Measurements from ENCODE around the gene GTF3C4.
"Not testable (repeated sequence)": the region's sequence is repeated elsewhere in the genome, so short reads cannot be mapped to it uniquely, and the experiment has no call there.

GTF3C4 gene

DNA sequence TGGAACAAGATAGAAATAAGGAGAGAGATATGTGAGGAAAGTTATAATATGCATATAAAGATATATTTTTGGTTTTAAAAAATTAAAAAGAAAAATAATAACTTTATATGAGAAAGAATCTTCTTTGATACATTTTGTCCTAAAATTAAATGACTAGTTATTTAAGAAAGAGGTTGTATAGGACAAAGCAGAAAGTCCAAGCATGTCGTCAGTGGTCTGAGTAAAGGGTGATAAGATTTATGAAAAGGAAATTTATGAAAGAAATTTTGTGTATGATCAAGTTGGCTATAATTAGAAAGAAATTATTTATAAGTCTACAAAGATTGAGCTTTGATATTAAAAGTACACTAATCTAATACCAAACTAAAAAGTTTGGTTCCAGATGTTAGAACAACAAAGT, 32.0 kb downstream of the GTF3C4 start:
- no peak for DNase-seq

DNA sequence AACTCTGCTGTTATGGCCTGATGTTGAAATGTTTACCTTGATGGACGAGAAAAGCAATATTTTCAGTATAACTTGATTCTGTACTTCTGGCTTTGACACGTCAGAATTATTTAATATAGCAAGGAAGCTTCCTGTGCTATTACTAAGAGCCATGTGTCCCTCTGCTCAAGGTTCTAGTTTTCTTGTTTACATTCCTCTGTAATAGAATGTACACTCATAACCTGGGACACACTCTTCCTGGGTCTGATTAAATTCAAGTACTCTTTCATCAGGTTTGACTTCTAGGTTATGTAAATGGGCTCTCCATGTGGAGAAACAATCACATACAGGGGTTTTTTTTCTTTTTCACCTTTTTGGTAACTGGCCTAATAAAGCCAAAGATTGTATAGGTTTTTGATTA, 33.1 kb downstream of the GTF3C4 start:
- no peak for DNase-seq

DNA sequence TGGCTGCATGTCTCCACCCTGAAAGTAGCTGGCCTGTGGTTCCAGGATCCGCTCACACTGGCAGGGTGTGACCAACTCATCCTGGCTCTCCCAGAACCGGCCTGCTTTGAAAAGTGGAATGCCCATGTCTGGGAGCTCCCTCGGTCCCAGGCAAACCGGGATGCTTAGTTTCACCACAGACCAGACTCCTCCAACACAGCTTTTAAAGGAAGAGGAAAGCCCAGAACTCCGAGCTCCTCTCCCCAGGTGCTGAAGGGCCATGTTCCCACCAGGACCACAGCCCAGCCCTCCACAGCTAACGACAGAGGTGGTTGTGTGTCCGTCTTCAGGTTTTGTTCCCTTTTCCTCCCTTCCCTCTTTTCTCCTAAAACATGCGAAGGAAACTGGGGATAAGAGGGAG, 38.0 kb downstream of the GTF3C4 start:
- no peak for DNase-seq

DNA sequence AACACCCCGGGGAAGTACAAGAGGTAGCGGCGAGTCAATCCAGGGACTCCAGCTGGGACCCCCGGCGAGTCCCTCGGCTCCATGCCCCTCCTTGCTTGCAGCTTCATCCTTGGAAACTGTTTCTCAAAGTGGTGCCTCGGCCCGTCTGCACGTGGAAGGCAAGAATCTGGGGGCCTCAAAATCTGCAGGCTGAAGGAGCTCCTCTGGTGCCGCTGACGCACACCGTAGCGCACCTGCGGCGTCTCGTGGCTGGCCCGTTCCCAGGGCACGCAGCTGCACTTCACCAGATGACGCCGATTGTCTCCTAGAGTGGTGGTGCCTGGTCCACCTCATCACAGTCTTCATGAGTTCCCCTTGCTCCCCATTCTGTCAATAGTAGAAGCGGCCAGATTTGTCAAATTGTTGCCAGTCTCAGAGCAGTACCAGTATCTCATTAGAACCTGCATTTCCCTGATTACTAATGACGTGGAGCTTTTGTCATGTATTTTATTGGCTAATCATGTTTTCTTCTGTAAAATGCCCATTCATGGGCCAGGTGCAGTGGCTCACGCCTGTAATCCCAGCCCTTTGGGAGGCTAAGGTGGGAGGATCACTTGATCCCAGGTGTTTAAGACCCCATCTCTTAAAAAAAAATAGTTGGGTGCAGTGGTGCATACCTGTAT, 38.6 kb downstream of the GTF3C4 start:
- no peak for DNase-seq

DNA sequence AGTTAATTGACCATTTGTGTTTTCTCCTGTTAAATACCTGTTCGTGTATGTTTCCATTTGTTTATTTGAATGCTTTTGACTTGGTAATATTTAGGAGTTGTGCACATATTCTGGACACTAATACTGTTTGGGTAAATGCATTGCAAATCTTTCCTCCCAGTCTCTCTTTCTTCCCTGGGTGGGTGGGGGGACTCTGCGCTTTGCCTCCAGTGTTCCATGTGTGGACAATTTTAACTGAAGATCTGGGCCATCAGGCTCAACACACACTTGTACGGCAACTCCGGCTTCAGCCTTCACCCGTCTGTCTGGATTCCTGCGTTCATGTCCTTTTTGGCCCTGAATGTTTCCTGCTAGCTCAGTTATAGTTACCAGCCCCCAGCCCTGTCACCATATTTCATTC, 40.1 kb downstream of the GTF3C4 start:
- DNase-seq = no peak

DNA sequence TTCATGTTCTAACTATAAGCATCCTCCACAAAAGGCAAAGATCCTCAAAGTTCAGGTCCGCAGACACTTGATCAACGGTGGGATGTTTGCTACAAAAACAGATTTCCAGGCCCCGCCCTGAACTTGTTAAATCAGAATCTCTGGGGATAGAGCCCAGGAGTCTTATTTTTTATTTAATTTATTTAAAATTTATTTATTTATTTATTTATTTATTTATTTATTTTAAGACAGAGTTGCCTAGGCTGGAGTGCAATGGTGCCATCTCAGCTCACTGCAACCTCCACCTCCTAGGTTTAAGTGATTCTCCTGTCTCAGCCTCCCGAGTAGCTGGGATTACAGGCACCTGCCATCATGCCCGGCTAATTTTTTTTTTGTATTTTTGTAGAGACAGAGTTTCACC, 40.9 kb downstream of the GTF3C4 start:
- DNase-seq = not testable (repeated sequence)

DNA sequence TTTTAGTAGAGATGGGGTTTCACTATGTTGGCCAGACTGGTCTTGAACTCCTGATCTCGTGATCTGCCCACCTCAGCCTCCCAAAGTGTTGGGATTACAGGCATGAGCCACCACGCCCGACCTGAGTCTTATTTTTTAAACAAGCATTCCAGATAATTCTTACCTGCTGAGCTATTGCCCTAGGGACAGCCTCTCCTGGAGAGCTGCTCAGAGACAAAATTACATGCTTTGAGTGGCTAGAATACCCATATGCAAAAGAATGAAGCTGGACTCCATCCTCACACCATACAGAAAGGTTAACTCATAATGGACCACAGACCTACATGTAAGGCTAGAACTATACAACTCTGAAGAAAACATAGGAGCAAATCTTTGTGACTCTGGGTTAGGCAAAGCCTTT, 41.6 kb downstream of the GTF3C4 start:
- no peak for DNase-seq

DNA sequence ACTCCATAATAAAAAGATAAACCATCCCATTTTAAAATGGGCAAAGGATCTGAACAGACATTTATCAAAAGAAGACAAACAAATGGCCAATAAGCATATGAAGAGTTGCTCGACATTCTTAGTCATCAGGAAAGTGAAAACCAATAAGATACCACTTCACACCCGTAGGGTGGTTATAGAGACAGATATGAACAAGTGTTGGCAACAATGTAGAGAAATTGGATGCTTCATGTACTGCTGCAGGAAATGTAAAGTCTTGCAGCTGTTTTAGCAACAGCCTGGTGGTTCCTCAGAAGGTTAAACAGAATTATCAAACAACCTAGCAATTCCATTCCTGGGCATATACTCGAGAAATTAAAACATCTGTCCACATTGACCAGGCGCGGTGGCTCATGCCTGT, 42.5 kb downstream of the GTF3C4 start:
- DNase-seq = no peak

DNA sequence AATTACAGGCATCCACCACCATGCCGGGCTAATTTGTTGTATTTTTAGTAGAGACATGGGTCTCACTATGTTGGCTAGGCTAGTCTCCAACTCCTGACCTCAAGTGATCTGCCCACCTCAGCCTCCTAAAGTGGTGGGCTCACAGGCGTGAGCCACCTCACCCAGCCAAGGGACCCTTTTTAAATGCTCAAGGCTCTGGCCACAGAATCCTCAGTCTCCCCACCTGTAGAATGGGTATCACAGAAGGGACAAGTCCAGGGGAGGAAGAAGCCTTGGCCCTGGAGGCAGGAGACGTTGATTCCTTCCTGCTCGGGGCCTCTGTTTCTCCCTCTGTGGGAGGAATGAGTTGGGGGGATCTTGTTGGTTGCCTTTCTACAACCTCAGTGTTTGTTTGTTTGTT, 45.7 kb downstream of the GTF3C4 start:
- no peak for DNase-seq

DNA sequence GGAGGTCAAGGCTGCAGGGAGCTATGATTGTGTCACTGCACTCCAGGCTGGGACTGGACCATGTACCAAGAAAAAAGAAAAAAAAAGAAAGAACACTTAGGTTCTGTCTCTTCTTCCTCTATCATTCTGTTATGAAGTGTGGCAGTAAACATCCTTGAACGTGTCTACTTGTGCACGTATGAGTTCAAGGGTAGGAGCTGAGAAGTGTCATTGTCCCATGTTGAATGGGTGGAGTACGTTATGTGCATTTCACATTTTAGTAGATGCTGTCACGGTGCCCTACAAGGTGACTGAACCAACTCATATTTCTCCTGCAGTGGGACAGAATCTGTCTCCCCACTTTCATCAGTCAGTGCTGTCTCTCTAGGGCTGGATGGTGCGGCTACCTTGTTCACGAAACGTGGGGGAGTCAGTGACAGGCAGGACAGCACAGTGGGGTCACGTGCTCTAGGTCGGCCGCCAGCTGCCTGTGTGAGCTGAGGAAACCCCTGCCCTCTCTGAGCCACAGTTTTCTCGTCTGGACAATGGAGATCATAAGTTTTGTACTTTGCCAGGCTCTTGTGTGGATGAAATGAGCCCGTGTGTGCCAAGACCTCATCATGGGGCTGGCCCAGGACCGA, 47.2 kb downstream of the GTF3C4 start:
- no peak for DNase-seq

DNA sequence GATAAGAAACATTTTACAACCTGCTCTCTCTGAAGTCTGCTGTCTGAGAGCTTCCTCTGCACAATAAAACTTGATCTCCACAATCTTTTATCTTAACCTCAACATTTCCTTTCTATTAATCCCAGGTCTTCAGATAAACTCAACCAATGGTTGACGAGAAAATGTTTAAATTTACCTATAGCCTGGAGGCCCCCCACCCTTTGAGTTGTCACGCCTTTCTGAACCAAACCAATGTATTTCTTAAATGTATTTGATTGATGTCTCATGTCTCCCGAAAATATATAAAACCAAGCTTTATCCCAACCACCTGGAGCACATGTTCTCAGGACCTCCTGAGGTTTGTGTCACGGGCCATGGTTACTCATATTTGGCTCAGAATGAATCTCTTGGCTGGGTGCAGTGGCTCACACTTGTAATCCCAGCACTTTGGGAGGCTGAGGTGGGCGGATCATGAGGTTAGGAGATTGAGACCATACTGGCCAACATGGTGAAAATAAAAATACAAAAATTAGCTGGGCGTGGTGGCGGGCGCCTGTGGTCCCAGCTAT, 48.2 kb downstream of the GTF3C4 start:
- DNase-seq = not testable (repeated sequence)

DNA sequence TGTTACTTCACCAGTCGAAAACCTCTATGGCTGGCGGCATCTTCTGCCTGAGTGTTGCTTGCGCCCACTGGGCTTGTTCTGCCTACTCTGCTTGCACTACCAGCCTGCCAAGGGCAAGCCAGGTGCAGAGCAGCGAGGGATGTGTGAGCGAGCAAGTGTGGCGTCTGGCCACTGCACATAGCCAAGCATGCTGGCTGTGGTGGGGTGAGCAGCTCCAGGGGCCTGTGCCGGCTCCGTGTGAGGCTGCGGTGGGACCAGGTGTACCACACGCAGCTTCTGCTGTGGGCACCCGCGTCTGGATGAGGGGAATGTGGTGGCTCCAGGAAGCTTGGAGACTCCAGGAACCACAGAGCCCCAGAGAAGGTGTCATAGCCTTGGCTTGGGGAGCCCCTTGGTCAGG, 51.4 kb downstream of the GTF3C4 start:
- DNase-seq = no peak

DNA sequence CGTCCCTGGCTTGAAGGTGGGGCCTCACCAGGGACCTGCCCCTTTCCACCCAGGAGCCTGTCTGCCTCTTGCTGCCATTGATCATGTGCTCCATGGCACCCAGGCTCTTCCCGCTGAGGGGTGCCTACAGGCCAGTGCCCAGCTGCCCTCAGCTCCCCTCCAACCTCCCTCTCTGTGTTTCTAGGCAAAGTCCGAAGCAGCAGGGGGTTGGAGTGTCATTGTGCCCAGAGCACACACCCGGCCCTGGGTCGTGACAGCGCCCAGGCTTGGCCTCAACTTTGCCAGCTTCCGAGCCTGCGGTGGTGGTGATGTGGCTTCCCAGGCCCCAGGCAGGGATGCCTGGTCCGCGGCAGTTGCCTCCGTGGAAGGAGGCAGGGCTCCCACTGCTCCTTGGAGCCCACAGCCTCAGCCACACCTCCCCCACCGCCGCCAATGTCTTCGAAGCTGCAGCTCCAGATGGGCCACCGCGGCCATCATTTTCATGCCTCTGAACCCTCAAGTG, 52.4 kb downstream of the GTF3C4 start:
- no peak for DNase-seq

DNA sequence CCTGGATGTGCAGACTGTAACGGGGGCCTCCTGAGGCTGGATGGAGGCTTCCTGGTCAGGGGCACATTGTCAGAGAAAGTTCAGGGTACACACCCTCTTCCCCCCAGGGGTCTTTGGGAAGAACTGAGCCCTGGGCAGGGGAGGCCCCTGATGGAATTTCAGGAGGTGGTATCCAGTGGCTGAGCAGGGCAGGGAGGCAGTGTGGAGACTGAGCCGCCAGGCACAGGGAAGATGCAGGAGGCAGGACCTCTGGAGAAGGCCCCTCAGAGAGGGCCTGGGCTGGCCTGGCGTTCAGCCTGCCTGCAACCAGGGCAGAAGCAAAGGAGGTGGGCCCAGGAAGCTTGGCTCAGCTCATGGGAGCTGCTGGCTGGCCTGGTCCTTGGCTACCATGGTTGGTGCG, 53.5 kb downstream of the GTF3C4 start:
- no peak for DNase-seq

DNA sequence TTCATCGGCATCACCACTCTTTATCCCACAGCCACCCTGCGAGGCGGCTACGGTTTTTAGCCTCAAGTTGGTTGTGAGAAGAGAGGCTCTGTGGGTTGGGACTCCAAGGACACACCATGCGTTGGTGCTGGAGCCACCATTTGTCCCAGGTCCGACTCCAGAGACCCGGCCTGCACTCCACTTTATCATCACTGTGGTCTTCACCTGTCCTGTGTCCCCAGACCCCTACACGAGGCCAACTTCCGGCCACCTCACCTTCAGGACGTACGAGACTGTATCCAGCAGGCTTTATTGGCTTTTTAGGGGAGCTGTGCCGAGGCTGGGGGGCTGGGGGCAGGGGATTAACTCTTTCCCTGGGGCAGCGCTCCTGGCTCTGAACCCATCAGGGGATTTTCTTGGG, 55.0 kb downstream of the GTF3C4 start:
- DNase-seq = no peak

DNA sequence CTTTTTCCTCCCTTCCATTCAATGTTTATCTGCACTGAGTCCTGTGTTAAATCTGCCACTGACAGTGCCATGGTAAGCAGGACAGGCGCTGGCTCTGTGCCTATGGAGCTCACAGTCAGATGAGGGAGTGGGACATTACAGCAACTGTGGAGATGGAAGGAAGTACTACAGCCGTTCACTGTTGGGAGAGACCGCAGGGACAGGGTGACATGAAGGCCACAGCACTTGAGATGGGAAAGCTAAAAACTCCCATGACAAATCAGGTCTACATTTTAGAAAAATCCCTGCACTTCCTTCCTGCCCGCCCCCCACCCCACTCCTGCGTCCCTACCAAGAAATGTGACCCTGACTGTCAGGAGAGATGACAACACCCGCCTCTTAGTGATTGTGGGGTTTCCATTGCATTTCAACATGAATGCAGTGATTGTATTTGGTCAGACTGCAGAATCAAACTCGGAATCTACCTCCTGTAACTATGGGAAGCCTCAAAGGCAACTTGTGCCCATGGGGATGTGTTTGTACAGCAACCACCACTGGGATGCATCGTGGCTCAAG, 56.4 kb downstream of the GTF3C4 start:
- no peak for DNase-seq

DNA sequence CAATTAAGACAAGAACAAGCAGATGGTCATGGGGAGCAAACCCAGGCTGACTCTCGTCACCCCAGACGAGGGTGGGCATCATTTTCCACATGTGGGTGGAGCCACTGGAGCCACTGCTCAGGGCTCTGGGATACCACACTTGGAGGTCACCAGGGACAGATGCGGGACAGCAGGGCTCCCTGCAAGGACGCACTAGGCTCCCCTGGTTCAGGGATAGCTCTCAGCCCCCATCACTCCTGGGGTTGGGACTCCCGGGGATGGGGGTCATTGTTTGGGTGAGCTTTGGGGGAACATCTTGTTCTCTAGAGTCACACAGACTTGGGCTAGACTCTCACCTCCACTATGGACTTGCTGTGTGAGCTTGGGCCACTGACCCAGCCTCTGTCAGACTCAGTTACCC, 57.8 kb downstream of the GTF3C4 start:
- no peak for DNase-seq

DNA sequence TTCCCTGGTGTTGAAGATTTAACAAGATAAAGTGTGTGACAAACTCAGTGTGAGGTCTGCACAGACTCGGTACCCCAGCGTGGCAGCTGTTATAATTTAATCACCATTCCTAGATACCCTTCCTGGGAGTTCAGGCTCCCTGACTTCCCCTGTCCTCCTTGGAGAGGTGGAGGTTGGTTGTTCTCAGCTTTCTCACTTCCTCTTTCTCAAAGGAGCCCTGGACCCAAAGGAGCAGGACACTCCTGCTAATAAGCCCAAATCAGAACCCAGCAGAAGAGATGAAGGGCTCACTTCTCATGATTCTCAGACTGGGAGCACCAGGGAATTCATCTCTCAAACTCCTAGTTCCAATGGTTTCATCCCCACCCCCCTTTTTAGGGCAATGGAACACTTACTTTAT, 58.2 kb downstream of the GTF3C4 start:
- DNase-seq = no peak

DNA sequence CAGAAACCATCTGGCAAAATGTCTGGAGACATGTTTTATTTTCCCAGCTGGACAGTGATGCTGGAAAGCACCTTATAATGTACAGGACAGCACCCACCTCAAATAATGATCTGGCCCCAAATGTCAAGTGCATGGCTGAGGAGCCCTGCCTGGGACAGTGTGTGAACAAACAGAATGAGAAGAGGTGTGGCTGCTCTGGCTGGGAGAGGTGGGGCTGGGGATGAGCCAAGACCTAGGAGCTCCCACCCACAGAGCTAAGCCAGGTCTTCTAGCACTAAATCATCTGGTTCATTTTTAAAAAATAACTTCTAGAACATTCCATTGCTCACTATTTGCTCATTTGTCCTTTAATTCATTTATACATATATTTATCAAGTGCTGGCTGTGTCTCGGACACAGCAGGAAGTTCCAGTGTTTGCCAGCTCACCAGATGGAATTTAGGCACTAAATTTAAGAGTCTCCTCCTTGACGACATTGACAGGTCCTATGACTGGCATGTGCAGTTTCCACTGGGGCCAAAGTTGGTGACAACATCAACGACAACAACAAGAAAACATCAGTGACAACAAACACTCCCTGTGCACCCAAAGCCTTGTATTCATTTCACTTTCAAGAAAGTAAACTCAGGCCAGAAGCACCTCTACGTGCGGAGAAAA, 59.1 kb downstream of the GTF3C4 start:
- DNase-seq = no peak

DNA sequence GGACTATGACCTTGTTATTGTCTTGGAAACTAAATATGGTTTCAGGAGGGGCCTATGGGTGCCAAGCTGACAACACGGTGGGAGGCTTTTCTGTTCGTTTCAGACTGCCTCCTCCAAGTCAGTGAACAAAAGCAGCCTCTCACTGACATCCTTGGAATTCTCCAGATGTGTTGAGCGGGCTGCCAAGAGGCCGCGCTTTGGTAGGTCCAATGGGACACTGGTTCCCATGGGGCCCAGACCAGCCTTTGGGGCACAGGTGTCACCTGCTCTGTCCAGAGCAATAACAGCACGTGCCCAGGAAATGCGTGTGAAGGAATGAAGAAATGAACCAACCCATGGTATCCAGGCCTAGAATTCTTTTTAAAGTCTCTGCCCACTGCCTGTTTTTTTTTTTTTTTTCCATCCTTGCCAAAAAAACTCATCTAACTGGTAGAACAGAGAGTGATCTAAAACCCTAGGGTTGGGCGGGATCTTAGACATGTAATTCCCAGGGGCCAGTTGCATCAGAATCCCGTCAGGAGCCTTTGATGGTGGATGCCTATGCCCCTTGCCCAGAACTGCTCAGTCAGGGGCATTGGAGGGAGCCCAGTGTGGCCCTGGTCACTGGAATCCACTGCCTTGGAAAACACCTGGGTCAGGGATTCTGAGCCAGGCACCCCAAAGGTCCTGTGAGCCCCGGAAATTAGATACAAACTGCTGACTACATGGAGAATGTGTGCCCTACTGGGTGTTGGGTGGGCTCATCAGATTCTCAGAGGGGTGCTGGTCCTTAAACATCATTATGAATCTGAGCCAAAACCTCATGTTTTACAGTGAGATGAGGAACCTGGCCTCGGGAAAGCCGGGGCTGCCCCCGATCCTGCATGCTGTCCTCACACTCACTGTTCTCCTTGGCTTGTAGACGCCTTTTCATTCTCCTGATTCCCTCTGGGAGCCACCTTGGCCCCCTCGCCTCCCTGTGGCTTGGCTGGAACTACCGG, 60.1 kb downstream of the GTF3C4 start:
- DNase-seq = no peak

DNA sequence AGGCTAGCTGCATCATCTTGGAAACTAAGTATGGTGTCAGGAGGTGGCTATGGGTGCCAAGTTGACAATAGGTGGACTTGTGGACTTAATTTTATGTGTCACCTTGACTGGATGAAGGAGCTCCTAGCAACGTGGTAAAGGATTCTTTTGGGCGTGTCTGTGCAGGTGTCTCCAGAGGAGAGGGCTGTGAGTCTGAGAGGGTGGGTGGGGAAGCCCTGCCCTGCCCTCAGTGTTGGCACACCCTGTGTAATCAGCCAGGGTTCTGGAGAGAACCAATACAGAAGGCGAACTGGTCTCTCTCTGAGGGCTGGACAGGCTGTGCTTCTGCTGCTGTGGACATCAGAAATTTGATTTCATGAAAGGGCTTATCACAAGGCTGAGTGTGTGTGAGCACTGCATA, 61.0 kb downstream of the GTF3C4 start:
- no peak for DNase-seq
